Fibroblast of lung (primary cell): ENCODE results near the gene PHYHD1. TPM values are rescaled to one million over a fixed set of nuclear protein-coding genes. Genes with fewer than 3 reads are reported as not detected.

ENCODE experiments used
- DNase-seq, 2 donors: peaks; one replicate each; pipeline versions ENCODE4 v3.0.0 to v3.0.0-alpha.2; 2010; ENCODE audit warnings: low read depth in 2 of 2
- H2AFZ ChIP-seq: 2 replicates; pipeline ENCODE4 v1.5.1; 2012; ENCODE audit warnings: low read length, control low read depth, inconsistent platforms
- H3K27ac ChIP-seq: 2 replicates; pipeline ENCODE4 v1.5.1; 2011; ENCODE audit warnings: low read length, control low read depth; ENCODE audit not compliant: insufficient read depth
- H3K27me3 ChIP-seq: 2 replicates; pipeline ENCODE4 v1.5.1; 2011; ENCODE audit warnings: mild to moderate bottlenecking, low read length; ENCODE audit not compliant: control insufficient read depth, insufficient read depth
- H3K36me3 ChIP-seq: 2 replicates; pipeline ENCODE4 v1.5.1; 2011; ENCODE audit warnings: low read length; ENCODE audit not compliant: control insufficient read depth, insufficient read depth
- H3K4me1 ChIP-seq: 2 replicates; pipeline ENCODE4 v1.5.1; 2011; ENCODE audit warnings: low read length; ENCODE audit not compliant: control insufficient read depth, insufficient read depth; ENCODE audit errors: extremely low read depth
- H3K4me2 ChIP-seq: 2 replicates; pipeline ENCODE4 v1.5.1; 2011; ENCODE audit warnings: low read length, control low read depth; ENCODE audit not compliant: insufficient read depth; ENCODE audit errors: extremely low read depth
- H3K4me3 ChIP-seq, 4 experiments: fragments of 200-600 bp in 1 of 4; sonication (generic) in 1 of 4; replicated peaks in 1 of 4; 2 replicates each; pipeline ENCODE4 v1.5.1; 2011 to 2016; ENCODE audit warnings: low read length in 4 of 4, low read depth in 3 of 4, mild to moderate bottlenecking in 3 of 4, control low read depth in 2 of 4, inconsistent platforms in 1 of 4, mixed read lengths in 1 of 4; ENCODE audit not compliant: insufficient read depth in 1 of 4; ENCODE audit errors: control extremely low read depth in 1 of 4
- H3K79me2 ChIP-seq: 2 replicates; pipeline ENCODE4 v1.5.1; 2012; ENCODE audit warnings: mild to moderate bottlenecking, low read length, inconsistent platforms; ENCODE audit not compliant: control insufficient read depth, insufficient read depth
- H3K9ac ChIP-seq: 2 replicates; pipeline ENCODE4 v1.5.1; 2011; ENCODE audit warnings: mild to moderate bottlenecking, low read length, control low read depth; ENCODE audit not compliant: insufficient read depth
- H3K9me3 ChIP-seq: 2 replicates; pipeline ENCODE4 v1.5.1; 2012; ENCODE audit warnings: low read depth, low read length; ENCODE audit not compliant: control insufficient read depth, insufficient read depth
- H4K20me1 ChIP-seq: 2 replicates; pipeline ENCODE4 v1.5.1; 2011; ENCODE audit warnings: low read length; ENCODE audit not compliant: control insufficient read depth, insufficient read depth; ENCODE audit errors: extremely low read depth
- EZH2 ChIP-seq: IDR thresholded peaks from 2 replicates; pipeline ENCODE4 v1.5.1; 2012; ENCODE audit warnings: low read length, control low read depth, mild to moderate bottlenecking; ENCODE audit errors: missing control alignments
- polyA plus RNA-seq, 2 donors: library from polyadenylated mRNA; depleted of rRNA in 1 of 2; stranded (reverse) in 1 of 2; unstranded in 1 of 2; fragments of >200 nt; gene quantifications; 2 replicates each; pipeline ENCODE4 v1.2.1, GENCODE V29; 2011 to 2012; ENCODE audit warnings: missing spikeins in 1 of 2
- total RNA-seq: library from RNA; depleted of rRNA; stranded (reverse); fragments of >200 nt; gene quantifications from 2 replicates; pipeline ENCODE4 v1.2.1, GENCODE V29; 2014
- TF ChIP-seq, protein P1 (sequence below), 2 donors: IDR thresholded peaks in 1 of 2; conservative IDR thresholded peaks in 1 of 2; 1 replicate in 1 of 2; 2 replicates in 1 of 2; pipeline ENCODE4 v1.5.1; 2011 to 2012; ENCODE audit warnings: low read length in 2 of 2, control low read depth in 1 of 2, inconsistent platforms in 1 of 2, low read depth in 1 of 2, mild to moderate bottlenecking in 1 of 2

Gene PHYHD1
- total and polyA plus RNA-seq, 2 donors (not counting 1 experiment from before 2014, with no cell fraction given), result 17.7 to 20.0 TPM

DNA sequence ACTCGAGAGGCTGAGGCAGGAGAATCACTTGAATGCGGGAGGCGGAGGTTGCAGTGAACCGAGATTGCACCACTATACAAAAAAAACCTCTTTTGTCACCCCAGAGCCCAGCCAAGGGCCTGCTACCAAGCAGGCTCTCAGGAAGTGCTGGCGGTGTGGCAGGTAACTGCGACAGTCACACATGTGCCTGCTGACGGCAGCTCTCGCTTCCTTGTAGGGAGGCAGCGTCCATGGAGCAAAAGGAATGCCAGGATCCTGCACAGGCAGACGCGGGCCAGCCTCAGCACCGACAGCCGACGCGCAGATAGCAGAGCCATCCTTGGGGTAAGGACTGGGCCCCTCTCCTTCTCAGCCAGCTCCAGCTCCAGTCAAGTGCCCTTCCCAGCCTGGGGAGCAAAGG lies 35.0 kb upstream of the PHYHD1 start:
- no peak overlapping the region for H3K4me3 ChIP-seq
- peaks cover 75% of the 10 kb centered on the region for H3K79me2 ChIP-seq
- TF ChIP-seq EZH2, result no peak
- TF ChIP-seq, protein P1, sequence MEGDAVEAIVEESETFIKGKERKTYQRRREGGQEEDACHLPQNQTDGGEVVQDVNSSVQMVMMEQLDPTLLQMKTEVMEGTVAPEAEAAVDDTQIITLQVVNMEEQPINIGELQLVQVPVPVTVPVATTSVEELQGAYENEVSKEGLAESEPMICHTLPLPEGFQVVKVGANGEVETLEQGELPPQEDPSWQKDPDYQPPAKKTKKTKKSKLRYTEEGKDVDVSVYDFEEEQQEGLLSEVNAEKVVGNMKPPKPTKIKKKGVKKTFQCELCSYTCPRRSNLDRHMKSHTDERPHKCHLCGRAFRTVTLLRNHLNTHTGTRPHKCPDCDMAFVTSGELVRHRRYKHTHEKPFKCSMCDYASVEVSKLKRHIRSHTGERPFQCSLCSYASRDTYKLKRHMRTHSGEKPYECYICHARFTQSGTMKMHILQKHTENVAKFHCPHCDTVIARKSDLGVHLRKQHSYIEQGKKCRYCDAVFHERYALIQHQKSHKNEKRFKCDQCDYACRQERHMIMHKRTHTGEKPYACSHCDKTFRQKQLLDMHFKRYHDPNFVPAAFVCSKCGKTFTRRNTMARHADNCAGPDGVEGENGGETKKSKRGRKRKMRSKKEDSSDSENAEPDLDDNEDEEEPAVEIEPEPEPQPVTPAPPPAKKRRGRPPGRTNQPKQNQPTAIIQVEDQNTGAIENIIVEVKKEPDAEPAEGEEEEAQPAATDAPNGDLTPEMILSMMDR (conservative IDR thresholded peaks at IDR 0.05 in 1 of 2, IDR thresholded peaks at IDR 0.05 in 1 of 2; ENCODE audit: low read depth in 1 of 2, low read length in 2 of 2), result no peak
- H3K4me2 ChIP-seq, result no peak overlapping the region
- no peaks in the 10 kb centered on the region for H3K27me3 ChIP-seq
- DNase-seq, result no peak
- no peaks in the 10 kb centered on the region for H4K20me1 ChIP-seq
- peaks cover 6% of the 10 kb centered on the region for H3K4me1 ChIP-seq
- no peaks in the 10 kb centered on the region for H3K9me3 ChIP-seq
- no peak overlapping the region for H3K9ac ChIP-seq
- peaks cover 23% of the 10 kb centered on the region for H3K36me3 ChIP-seq
- H2AFZ ChIP-seq, result no peak overlapping the region
- no peak overlapping the region for H3K27ac ChIP-seq

GRCh38 chr9:128886211-128886891 lies 34.4 kb upstream of the PHYHD1 start:
- Histone ChIP-seq H3K4me1 (peaks cover 6% of the 10 kb centered on the region), H3K4me3 (no peak overlapping the region), H3K27ac (no peak overlapping the region), H3K9ac (no peak overlapping the region), H4K20me1 (no peaks in the 10 kb centered on the region), H3K4me2 (no peak overlapping the region), H3K36me3 (peaks cover 23% of the 10 kb centered on the region), H3K9me3 (no peaks in the 10 kb centered on the region), H3K27me3 (no peaks in the 10 kb centered on the region), H2AFZ (no peak overlapping the region), H3K79me2 (peaks cover 77% of the 10 kb centered on the region)
- no peak for TF ChIP-seq EZH2
- TF ChIP-seq, protein P1 (conservative IDR thresholded peaks at IDR 0.05 in 1 of 2, IDR thresholded peaks at IDR 0.05 in 1 of 2; ENCODE audit: low read depth in 1 of 2, low read length in 2 of 2), result no peak
- peak in 1 of 2 donors; percentile 92 for DNase-seq

DNA sequence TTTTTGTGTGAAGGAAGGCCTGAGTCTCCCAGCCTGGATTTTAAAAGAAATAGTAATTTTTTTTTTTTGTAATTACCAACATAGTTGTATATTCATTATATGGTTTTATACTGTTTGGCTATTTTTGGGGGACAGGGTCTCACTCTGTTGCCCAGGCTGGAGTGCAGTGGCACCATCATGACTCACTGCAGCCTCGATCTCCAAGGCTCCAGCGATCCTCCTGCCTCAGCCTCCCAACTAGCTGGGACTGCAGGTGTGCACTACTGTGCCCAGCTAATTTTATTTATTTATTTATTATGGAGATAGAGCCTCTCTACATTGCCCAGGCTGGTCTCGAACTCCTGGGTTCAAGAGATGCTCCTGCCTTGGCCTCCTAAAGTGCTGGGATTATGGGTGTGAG lies 33.7 kb upstream of the PHYHD1 start:
- Histone ChIP-seq H2AFZ (no peak overlapping the region), H3K4me3 (no peak overlapping the region), H3K27ac (no peak overlapping the region), H4K20me1 (no peaks in the 10 kb centered on the region), H3K27me3 (no peaks in the 10 kb centered on the region), H3K9ac (no peak overlapping the region), H3K36me3 (peaks cover 25% of the 10 kb centered on the region), H3K79me2 (peaks cover 84% of the 10 kb centered on the region), H3K4me2 (no peak overlapping the region), H3K4me1 (peaks cover 9% of the 10 kb centered on the region), H3K9me3 (no peaks in the 10 kb centered on the region)
- no peak for TF ChIP-seq EZH2
- TF ChIP-seq, protein P1 (conservative IDR thresholded peaks at IDR 0.05 in 1 of 2, IDR thresholded peaks at IDR 0.05 in 1 of 2; ENCODE audit: low read depth in 1 of 2, low read length in 2 of 2), result no peak
- no peak for DNase-seq
